Measurements from ENCODE around the gene ASGR2.
"Not testable (repeated sequence)": the region's sequence is repeated elsewhere in the genome, so short reads cannot be mapped to it uniquely, and the experiment has no call there.

ASGR2 gene

GRCh38 chr17:7131423-7131791, 16.8 kb upstream of the ASGR2 start:
- H3K27ac ChIP-seq, result no peak overlapping the region
- TF ChIP-seq ZFX (IDR thresholded peaks at IDR 0.05), result no peak
- TF ChIP-seq CTCF (conservative IDR thresholded peaks at IDR 0.05), result no peak

GRCh38 chr17:7130621-7131422, 16.2 kb upstream of the ASGR2 start:
- no peak for TF ChIP-seq CTCF (conservative IDR thresholded peaks at IDR 0.05)
- H3K27ac ChIP-seq, result no peak overlapping the region

- no peak overlapping the region for H3K27ac ChIP-seq
- TF ChIP-seq CTCF (conservative IDR thresholded peaks at IDR 0.05) (no peak), ZFX (IDR thresholded peaks at IDR 0.05) (no peak)
These were observed 14.7 kb upstream of the ASGR2 start for GRCh38 chr17:7129311-7129710.

GRCh38 chr17:7128160-7128559, 13.5 kb upstream of the ASGR2 start:
- no peak for TF ChIP-seq ZFX (IDR thresholded peaks at IDR 0.05)
- no peak overlapping the region for H3K27ac ChIP-seq

- H3K27ac ChIP-seq, result not testable (repeated sequence)
These were observed 12.9 kb upstream of the ASGR2 start for GRCh38 chr17:7127501-7127900.

GRCh38 chr17:7126386-7126785, 11.8 kb upstream of the ASGR2 start:
- H3K27ac ChIP-seq, result not testable (repeated sequence)

GRCh38 chr17:7124923-7125322, 10.3 kb upstream of the ASGR2 start:
- TF ChIP-seq CTCF (conservative IDR thresholded peaks at IDR 0.05) (no peak), ZFX (IDR thresholded peaks at IDR 0.05) (no peak)
- no peak overlapping the region for H3K27ac ChIP-seq

GRCh38 chr17:7123844-7124243, 9.2 kb upstream of the ASGR2 start:
- H3K27ac ChIP-seq, result no peak overlapping the region
- no peak for TF ChIP-seq ZFX (IDR thresholded peaks at IDR 0.05)
- TF ChIP-seq CTCF (conservative IDR thresholded peaks at IDR 0.05), result no peak

- no peak for TF ChIP-seq ZFX (IDR thresholded peaks at IDR 0.05)
- no peak for TF ChIP-seq CTCF (conservative IDR thresholded peaks at IDR 0.05)
- H3K27ac ChIP-seq, result no peak overlapping the region
These were observed 7.8 kb upstream of the ASGR2 start for GRCh38 chr17:7122381-7122780.

- H3K27ac ChIP-seq, result not testable (repeated sequence)
These were observed 6.0 kb upstream of the ASGR2 start for GRCh38 chr17:7120635-7121034.
